GM18951 (cell line): ENCODE results near the gene TMEM40.
"Not testable (repeated sequence)": the region's sequence is repeated elsewhere in the genome, so short reads cannot be mapped to it uniquely, and the experiment has no call there.

Source experiments
- POLR2A ChIP-seq: IDR thresholded peaks from 4 replicates; pipeline ENCODE4 v1.6.1; 2011; ENCODE audit warnings: mild to moderate bottlenecking; ENCODE audit not compliant: insufficient read length, insufficient read depth; ENCODE audit errors: extremely low read depth
- in situ Hi-C: fragments of 300-500 bp; cut with MboI; formaldehyde crosslinking; loops from one replicate; pipeline ENCODE4 v1.12.0; 2022; ENCODE audit warnings: low sequenced_read_pairs, mixed read lengths, inconsistent platforms; ENCODE audit not compliant: unreplicated experiment

TMEM40 gene

GRCh38 chr3:12793701-12794100 lies 34.6 kb upstream of the TMEM40 start:
- TF ChIP-seq POLR2A, result no peak

DNA sequence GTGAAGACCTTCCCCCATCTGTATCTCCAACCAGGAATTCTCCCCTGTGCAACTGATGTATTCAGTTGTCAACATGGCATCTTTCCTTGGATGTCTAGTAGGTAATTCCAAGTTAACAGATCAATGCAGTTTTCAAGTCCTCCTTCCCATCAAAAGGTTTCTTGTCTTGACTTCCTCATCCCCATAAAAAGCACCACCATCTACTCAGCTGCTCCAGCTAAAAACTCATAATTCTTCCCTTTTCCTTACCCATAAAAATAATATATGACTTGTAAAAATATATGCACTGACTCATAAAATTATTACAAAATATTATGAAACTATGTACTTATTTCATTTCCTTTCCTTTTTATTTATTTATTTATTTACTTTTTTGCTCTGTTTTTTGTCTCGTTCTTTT lies 32.4 kb upstream of the TMEM40 start:
- in situ Hi-C loops, result no loop called here
- no peak for TF ChIP-seq POLR2A

More at GRCh38 chr3:12793701-12794100, 34.6 kb upstream of the TMEM40 start:
- in situ Hi-C loops, result no loop called here

DNA sequence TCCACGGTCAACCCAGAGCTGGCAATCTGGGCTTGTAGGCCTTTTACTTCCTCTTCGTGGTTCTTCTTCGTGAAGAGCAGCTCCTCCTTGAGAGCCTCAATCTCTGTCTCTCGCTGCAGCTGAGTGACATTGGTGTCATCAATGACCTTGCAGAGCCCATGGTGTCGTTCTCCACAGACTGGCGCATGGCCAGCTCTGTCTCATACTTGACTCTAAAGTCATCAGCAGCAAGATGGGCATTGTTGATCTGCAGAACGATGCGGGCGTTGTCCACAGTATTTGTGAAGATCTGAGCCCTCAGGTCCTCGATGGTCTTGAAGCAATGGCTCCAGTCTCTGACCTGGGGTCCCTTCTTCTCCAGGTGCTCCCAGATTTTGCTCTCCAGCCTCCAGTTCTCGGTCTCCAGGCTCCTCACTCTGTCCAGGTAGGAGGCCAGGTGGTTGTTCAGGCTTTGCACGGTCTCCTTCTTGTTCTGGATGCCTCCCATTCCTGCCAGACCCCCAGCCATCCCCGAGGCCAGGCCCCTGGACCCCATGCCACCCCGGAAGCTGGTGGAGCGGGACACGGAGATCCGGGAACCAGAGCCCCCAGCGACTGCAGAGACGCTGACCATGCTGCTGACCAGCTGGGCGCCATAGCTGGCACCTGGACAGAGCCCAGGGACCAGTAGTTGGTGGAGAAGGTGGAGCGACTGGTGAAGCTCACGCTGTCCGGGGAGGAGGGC lies 29.1 kb upstream of the TMEM40 start:
- in situ Hi-C loops, result not testable (repeated sequence)

GRCh38 chr3:12787346-12787745 lies 28.3 kb upstream of the TMEM40 start:
- in situ Hi-C loops, result not testable (repeated sequence)

- in situ Hi-C loops, result no loop called here
- no peak for TF ChIP-seq POLR2A
Observed at GRCh38 chr3:12785096-12785495, 26.0 kb upstream of the TMEM40 start.

DNA sequence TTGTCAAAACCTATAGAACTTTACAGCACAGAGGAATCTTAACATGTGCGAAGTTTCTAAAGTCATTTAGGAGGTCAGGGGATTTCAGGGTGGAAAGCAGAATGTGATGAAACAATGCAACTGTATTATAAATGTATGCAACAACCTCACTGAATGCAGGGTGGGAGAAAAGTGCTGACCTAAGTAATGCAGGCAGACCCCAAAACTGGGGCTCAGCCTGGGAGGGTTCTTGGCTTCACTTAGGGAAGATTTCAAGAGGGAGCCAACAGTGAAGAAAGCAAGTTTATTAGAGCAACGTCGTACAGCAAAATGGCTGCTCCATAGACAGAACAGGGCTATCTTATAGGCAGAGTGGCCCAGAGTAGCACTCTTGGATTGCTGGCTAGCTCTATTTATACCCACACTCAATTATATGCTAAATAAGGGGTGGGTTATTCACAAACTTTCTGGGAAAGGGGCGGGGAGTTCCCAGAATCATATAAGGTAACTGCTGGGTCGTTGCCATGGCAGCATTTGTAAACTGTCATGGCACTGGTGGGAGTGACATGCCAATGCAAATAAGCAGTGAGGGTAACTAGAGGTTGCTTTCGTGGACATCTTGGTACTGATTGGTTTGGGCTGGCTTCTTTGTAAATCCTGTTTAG lies 23.2 kb upstream of the TMEM40 start:
- TF ChIP-seq POLR2A, result no peak
- in situ Hi-C loops, result no loop called here

DNA sequence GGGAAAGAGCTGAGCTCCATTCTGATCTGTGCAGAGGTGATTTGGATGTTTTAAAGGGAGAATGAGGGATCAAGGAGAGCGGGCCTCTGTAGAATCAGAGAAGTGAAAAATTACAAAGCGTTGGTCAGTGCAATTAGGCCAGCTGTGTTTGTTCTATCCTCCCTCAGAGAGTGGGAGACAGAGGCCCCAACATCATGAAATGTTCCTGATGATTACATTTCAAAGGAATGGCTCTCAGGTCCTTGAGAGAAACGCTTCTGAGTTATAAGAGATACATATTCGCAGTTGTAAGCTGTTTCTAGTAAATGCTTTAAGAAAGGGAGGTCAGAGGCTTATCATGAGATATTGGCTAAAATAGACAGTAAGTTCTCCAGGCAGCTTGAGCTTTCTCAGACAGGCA lies 21.7 kb upstream of the TMEM40 start:
- no peak for TF ChIP-seq POLR2A
- in situ Hi-C loops, result no loop called here

- in situ Hi-C loops, result no loop called here
- no peak for TF ChIP-seq POLR2A
Observed at GRCh38 chr3:12777171-12777570, 18.1 kb upstream of the TMEM40 start.

GRCh38 chr3:12775970-12776369 lies 16.9 kb upstream of the TMEM40 start:
- in situ Hi-C loops, result not testable (repeated sequence)

GRCh38 chr3:12775226-12775625 lies 16.2 kb upstream of the TMEM40 start:
- TF ChIP-seq POLR2A, result no peak
- in situ Hi-C loops, result no loop called here

- TF ChIP-seq POLR2A, result no peak
- in situ Hi-C loops, result no loop called here
Observed at GRCh38 chr3:12774619-12775018, 15.6 kb upstream of the TMEM40 start.

DNA sequence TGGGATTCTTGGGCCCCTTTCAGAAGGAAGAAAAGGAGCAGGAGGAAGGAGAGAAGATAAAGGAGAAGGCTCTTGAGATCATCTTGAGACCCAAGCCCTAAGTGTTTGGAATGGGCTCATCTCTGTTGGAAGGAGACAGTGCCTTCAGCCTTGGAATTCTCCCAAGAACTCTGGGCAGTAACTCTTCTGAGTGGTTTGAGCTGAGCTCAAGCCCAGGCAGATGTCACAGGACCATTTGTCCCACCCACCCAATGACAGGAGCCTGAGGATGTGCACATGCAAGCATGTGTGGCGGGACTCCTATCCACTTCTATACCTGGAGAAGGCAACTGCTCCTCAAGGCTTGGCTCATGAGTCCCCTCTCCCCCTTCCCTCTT lies 14.6 kb upstream of the TMEM40 start:
- in situ Hi-C loops, result no loop called here
- TF ChIP-seq POLR2A, result no peak

DNA sequence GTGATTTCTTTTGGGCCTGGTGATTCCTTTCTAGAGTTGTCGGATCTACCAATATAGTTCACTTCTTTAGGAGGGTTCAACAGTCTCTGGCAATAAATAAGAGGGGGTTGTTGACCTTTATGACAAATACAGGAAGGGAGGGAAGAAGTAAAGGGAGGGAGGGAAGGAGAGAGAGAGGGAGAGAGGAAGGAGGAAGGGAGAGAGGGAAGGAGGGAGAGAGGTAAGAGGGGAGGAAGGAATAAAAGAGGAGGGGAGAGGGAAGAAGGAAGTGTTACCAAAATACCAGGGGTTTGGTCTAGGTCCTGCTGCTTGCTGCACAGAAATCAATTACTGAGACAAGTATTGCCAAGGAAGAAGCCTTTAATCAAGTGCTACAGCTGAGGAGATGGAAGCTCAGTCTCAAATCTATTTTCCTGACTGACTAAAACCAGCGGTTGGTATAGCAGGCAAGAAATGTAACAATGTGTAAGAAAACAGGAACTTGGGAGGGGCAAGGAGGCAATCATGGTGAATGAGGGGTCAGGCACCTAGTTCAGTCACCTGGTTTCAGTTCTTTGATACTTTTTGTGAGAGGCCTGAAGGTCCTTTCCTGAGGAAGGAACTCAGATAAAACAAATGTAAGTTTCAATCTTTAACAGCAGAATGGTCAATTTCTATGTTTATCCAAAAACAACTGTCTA lies 14.1 kb upstream of the TMEM40 start:
- in situ Hi-C loops, result no loop called here

GRCh38 chr3:12772462-12772861 lies 13.4 kb upstream of the TMEM40 start:
- in situ Hi-C loops, result no loop called here

More for the DNA sequence above, 14.1 kb upstream of the TMEM40 start:
- TF ChIP-seq POLR2A, result no peak

More at GRCh38 chr3:12772462-12772861, 13.4 kb upstream of the TMEM40 start:
- TF ChIP-seq POLR2A, result no peak
